ENCODE measurements around the gene PITPNB. TPM values are rescaled to one million over a fixed set of nuclear protein-coding genes. Genes with fewer than 3 reads are reported as not detected.

PITPNB gene
- total RNA-seq (2021; ENCODE audit: unreplicated experiment) (82.6 TPM), Bru-seq, nascent RNA (percentile 92 among the genes with signal in this experiment), BruChase-seq, experiment 1, labeled RNA remaining after a 6-hour chase (percentile 89 among the genes with signal in this experiment), BruChase-seq, experiment 2, labeled RNA remaining after a 2-hour chase (percentile 93 among the genes with signal in this experiment)
- 24.9 and 30.0 TPM in 2 replicates for polyA plus RNA-seq (2012)
- long read RNA-seq, transcript PITPNB-208 (3 exons, 766 nt), result major isoform, 5 of 213 reads
- long read RNA-seq, partial matches to known transcripts, result 10 of 213 reads
- long read RNA-seq, other reads (novel, unspliced or antisense), result 198 of 213 reads

GRCh38 chr22:27919222-27919941 lies at the start of gene PITPNB:
PITPNB (minus strand) TSS chr22:27919256; CDS start chr22:27919191, 65 bp downstream.
- TSS peak; percentile 78 for BruUV-seq (replicated peaks)
- TF ChIP-seq POLR2A (IDR thresholded peaks at IDR 0.05; ENCODE audit: borderline replicate concordance, extremely low read depth, insufficient read depth, insufficient read length) (peak; percentile 89), SP1 (IDR thresholded peaks at IDR 0.05; ENCODE audit: low read depth) (peak; percentile 47), ZFX (IDR thresholded peaks at IDR 0.05) (peak; percentile 53; the same call in 1 of the 2 replicates), ZNF274 (IDR thresholded peaks at IDR 0.05; ENCODE audit: low read depth, low read length) (no peak), POLR2AphosphoS5 (IDR thresholded peaks at IDR 0.05; ENCODE audit: low read depth, low read length) (peak; percentile 84), FOSL1 (IDR thresholded peaks at IDR 0.05; ENCODE audit: low read depth) (no peak), SIN3A (IDR thresholded peaks at IDR 0.05; ENCODE audit: low read depth) (0 out of 2 replicates have a peak, but pooled peaks have one; percentile 20), REST (IDR thresholded peaks at IDR 0.05; ENCODE audit: low read depth) (no peak), YY1 (IDR thresholded peaks at IDR 0.05; ENCODE audit: extremely low read depth, insufficient replicate concordance, low read depth, low read length) (peak; percentile 31), MAX (IDR thresholded peaks at IDR 0.05) (peak; percentile 63)
- RAD21 ChIA-PET (ENCODE audit: low non-redundant PET in 1 of 2, low total read pairs in 2 of 2, uncharacterized antibody in 2 of 2, unreplicated experiment in 2 of 2), result interaction anchor here in 1 of 2 experiments (1.7 kb wide), 1 partner anchor 71 kb away, joined by 4 read pairs; no protein-coding TSS in a partner anchor
- ATAC-seq (peak; percentile 88), DNase-seq (ENCODE audit: low read depth, low spot score) (peak; percentile 88)
- Histone ChIP-seq H3K9me2 (ENCODE audit: insufficient read depth) (no peaks in the 10 kb centered on the region), H3K27me3 (ENCODE audit: insufficient read depth, low read length) (no peaks in the 10 kb centered on the region), H3K9ac (ENCODE audit: low read length) (peak within 1 kb of the TSS; percentile 81), H3K27ac (ENCODE audit: low read depth, low read length) (peak within 1 kb of the TSS; percentile 90), H3K4me3 (replicated peaks in 1 of 2; ENCODE audit: low read depth in 1 of 2, low read length in 2 of 2) (peak within 1 kb of the TSS; percentile 68 to 83), H3K9me3 (ENCODE audit: control insufficient read depth in 1 of 2, insufficient read depth in 1 of 2, low read depth in 1 of 2, low read length in 2 of 2) (no peaks in the 10 kb centered on the region), H3K4me2 (ENCODE audit: low read length) (peak within 1 kb of the TSS; percentile 91), H3K79me2 (ENCODE audit: insufficient read depth, low read length) (peaks cover 92% of the 10 kb centered on the region), H4K20me1 (ENCODE audit: insufficient read depth) (peaks cover 28% of the 10 kb centered on the region; the same call in 1 of the 2 replicates), H3K36me3 (ENCODE audit: control insufficient read depth in 1 of 2, insufficient read depth in 2 of 2, low read length in 2 of 2) (peaks cover 3 to 5% of the 10 kb centered on the region in 2 experiments; a peak in 1 of 4 replicates), H2AFZ (ENCODE audit: low read depth, low read length, poor library complexity, severe bottlenecking) (no peak within 1 kb of the TSS), H3K4me1 (ENCODE audit: control insufficient read depth in 1 of 2, insufficient read depth in 2 of 2, low read length in 2 of 2) (peaks cover 26 to 32% of the 10 kb centered on the region in 2 experiments)
- intact Hi-C loops (cut with micrococcal nuclease), result no loop called here
- POLR2A ChIA-PET, result interaction anchor here (0.8 to 2.4 kb wide), 7 partner anchors 12 to 71 kb away, joined by 3 to 5 read pairs (median 4); no protein-coding TSS in a partner anchor
- CTCF ChIA-PET, result interaction anchor here (0.8 to 1.9 kb wide), 3 partner anchors 33 to 71 kb away, joined by 5 to 8 read pairs (median 6); no protein-coding TSS in a partner anchor

All from HCT116 (cell line).